ENCODE results near the gene TCAIM. TPM values are rescaled to one million over a fixed set of nuclear protein-coding genes. Genes with fewer than 3 reads are reported as not detected.

TCAIM gene
- total and polyA plus RNA-seq, 4 experiments from 2014 or later, result 16.7 to 21.8 (median 19.3) TPM

DNA sequence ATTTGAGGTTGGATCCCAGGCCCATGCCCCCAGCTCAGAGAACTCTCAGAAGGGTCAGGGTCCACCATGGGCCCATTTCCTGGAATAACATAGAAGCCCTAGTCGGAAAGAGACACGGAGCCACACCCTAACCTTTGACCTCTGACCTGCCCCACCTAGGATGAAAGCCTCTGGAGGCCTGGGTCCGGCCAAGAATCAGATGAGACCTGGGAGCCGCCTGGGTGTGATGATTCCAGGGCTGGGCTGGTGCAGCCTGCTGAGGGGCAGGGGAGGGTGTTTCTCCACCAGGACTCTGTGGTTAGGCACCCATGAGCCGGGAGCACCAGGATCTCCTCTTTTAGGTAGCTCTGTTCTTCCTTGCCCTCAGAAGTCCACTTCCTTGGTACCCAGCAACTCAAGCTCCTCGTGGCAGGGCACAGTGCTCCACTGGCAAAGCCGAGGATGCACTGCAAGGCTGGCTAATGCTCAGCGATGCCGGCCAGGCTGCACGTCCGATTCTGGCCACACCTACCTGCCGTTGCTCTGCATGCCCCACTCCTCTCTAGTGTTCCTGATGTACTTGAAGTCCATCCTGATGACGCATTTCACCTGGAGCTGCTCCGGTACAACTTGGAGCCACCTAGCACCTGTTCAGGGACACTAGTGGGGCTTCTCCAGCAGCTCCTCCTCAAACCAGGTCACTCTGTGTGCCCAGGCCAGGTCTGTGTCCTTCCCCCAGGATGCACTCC, 81.5 kb downstream of the TCAIM start:
- peaks cover 2 to 3% of the 10 kb centered on the region in 2 donors for H3K27me3 Mint-ChIP-seq
- H3K4me1 ChIP-seq (ENCODE audit: insufficient read depth, low read length), result no peaks in the 10 kb centered on the region
- DNase-seq, result no peak
- H3K4me3 Mint-ChIP-seq, result no peak overlapping the region
- H3K9me3 Mint-ChIP-seq, result peaks cover 0 to 2% (median 0%) of the 10 kb centered on the region in 8 donors
- H3K27ac Mint-ChIP-seq, result peak overlapping the region in 1 of 7 donors; percentile 36
- intact Hi-C loops (cut with micrococcal nuclease), result no loop called here
- no peaks in the 10 kb centered on the region for H3K9me3 ChIP-seq (ENCODE audit: control insufficient read depth in 1 of 2, low read length in 2 of 2)
- H3K27ac ChIP-seq (ENCODE audit: low read depth, low read length), result no peak overlapping the region
- POLR2A ChIA-PET (ENCODE audit: partially characterized antibody), result no interaction called here
- H3K36me3 ChIP-seq (ENCODE audit: insufficient read depth, low read length), result no peaks in the 10 kb centered on the region
- H3K4me1 Mint-ChIP-seq, result no peaks in the 10 kb centered on the region
- no peak overlapping the region for H3K4me3 ChIP-seq (ENCODE audit: low read length in 2 of 2)
- no peaks in the 10 kb centered on the region for H3K27me3 ChIP-seq (ENCODE audit: insufficient read depth, low read length)
- CTCF ChIA-PET (ENCODE audit: partially characterized antibody), result no interaction called here
- no peaks in the 10 kb centered on the region for H3K36me3 Mint-ChIP-seq

DNA sequence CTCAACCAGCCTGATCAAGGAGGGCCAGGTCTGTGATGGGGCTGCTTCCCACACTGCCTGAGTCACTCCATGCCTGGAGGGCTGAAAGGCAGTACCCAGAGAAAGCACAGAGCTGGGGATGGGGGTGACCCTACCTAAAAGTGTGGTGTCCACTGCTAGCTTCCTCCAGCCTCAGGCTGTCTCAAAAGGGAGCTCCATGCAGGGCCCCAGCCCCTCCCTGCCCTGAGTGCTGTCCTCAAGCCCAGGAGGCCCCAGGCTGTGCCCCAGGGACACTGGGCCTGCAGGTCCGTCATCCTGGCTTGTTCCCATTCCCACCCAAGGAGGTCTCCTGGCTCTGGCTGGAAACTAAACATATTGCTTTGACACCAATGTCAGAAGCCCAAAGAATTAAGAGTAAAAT, 82.1 kb downstream of the TCAIM start:
- Mint-ChIP-seq H3K27me3 (peaks cover 3% of the 10 kb centered on the region in 2 donors), H3K4me3 (no peak overlapping the region), H3K27ac (no peak overlapping the region), H3K4me1 (no peaks in the 10 kb centered on the region), H3K36me3 (no peaks in the 10 kb centered on the region), H3K9me3 (peaks cover 0 to 2% (median 0%) of the 10 kb centered on the region in 8 donors)
- no peaks in the 10 kb centered on the region for H3K9me3 ChIP-seq (ENCODE audit: control insufficient read depth in 1 of 2, low read length in 2 of 2)
- intact Hi-C loops (cut with micrococcal nuclease), result no loop called here
- CTCF ChIA-PET (ENCODE audit: partially characterized antibody), result no interaction called here
- no peak overlapping the region for H3K27ac ChIP-seq (ENCODE audit: low read depth, low read length)
- H3K36me3 ChIP-seq (ENCODE audit: insufficient read depth, low read length), result no peaks in the 10 kb centered on the region
- no peak for DNase-seq
- no peaks in the 10 kb centered on the region for H3K4me1 ChIP-seq (ENCODE audit: insufficient read depth, low read length)
- POLR2A ChIA-PET (ENCODE audit: partially characterized antibody), result no interaction called here
- H3K27me3 ChIP-seq (ENCODE audit: insufficient read depth, low read length), result no peaks in the 10 kb centered on the region
- no peak overlapping the region for H3K4me3 ChIP-seq (ENCODE audit: low read length in 2 of 2)

DNA sequence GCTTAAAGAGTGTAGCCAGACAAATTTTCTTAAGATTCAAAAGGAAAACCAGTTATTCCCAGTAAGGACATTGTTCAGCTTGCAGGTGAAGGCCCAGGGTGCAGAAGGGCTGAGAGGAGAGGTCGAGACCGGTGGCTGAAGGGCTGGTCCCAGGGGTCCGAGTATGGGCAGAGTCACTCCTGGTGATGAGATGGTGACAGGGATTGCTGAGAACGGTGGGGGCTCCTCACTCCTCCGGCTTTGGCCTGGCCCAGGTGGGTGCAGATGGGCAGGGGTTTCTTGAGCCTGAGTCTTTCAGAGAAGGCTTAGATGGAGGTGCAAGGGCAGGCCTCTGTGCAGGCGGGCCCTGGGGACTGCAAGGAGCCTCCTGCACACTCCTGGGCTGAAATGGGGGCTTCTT, 82.7 kb downstream of the TCAIM start:
- Histone ChIP-seq H3K27me3 (ENCODE audit: insufficient read depth, low read length) (no peaks in the 10 kb centered on the region), H3K4me1 (ENCODE audit: insufficient read depth, low read length) (no peaks in the 10 kb centered on the region), H3K27ac (ENCODE audit: low read depth, low read length) (no peak overlapping the region), H3K36me3 (ENCODE audit: insufficient read depth, low read length) (no peaks in the 10 kb centered on the region), H3K9me3 (ENCODE audit: control insufficient read depth in 1 of 2, low read length in 2 of 2) (no peaks in the 10 kb centered on the region), H3K4me3 (ENCODE audit: low read length in 2 of 2) (no peak overlapping the region)
- no peak for DNase-seq
- Mint-ChIP-seq H3K4me1 (no peaks in the 10 kb centered on the region), H3K36me3 (no peaks in the 10 kb centered on the region), H3K27ac (peak overlapping the region in 1 of 7 donors; percentile 71), H3K4me3 (no peak overlapping the region), H3K9me3 (peaks cover 0 to 2% (median 0%) of the 10 kb centered on the region in 8 donors), H3K27me3 (peaks cover 3% of the 10 kb centered on the region in 2 donors)
- intact Hi-C loops (cut with micrococcal nuclease), result no loop called here
- ChIA-PET POLR2A (ENCODE audit: partially characterized antibody) (no interaction called here), CTCF (ENCODE audit: partially characterized antibody) (no interaction called here)

DNA sequence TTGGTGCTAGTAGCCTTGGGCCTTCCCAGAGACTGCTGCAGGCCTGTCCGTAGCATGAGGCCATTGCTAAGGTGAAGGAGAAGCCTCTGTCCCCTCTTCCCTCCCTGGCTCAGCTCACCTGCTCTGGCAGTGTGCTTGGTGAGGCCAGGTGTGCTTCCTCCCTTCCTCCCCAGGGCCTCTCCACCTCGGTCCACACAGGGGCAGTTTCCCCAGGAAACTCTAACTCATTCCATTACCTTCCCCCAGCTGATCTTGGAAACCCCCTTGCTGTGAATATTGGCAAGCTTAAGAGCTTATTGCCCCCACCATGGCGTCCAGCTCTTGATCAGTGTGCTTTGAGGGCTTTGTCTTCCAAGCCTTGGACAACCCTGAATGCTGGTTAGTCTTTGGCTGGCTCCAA, 86.2 kb downstream of the TCAIM start:
- H3K36me3 ChIP-seq (ENCODE audit: insufficient read depth, low read length), result no peaks in the 10 kb centered on the region
- H3K27ac ChIP-seq (ENCODE audit: low read depth, low read length), result no peak overlapping the region
- Mint-ChIP-seq H3K4me1 (no peaks in the 10 kb centered on the region), H3K27ac (no peak overlapping the region), H3K9me3 (no peaks in the 10 kb centered on the region), H3K36me3 (no peaks in the 10 kb centered on the region), H3K4me3 (no peak overlapping the region), H3K27me3 (peaks cover 4 to 5% of the 10 kb centered on the region in 2 donors)
- POLR2A ChIA-PET (ENCODE audit: partially characterized antibody), result no interaction called here
- H3K4me1 ChIP-seq (ENCODE audit: insufficient read depth, low read length), result no peaks in the 10 kb centered on the region
- H3K9me3 ChIP-seq (ENCODE audit: control insufficient read depth in 1 of 2, low read length in 2 of 2), result no peaks in the 10 kb centered on the region
- H3K4me3 ChIP-seq (ENCODE audit: low read length in 2 of 2), result no peak overlapping the region
- DNase-seq, result no peak
- no peaks in the 10 kb centered on the region for H3K27me3 ChIP-seq (ENCODE audit: insufficient read depth, low read length)
- intact Hi-C loops (cut with micrococcal nuclease), result no loop called here
- CTCF ChIA-PET (ENCODE audit: partially characterized antibody), result no interaction called here

DNA sequence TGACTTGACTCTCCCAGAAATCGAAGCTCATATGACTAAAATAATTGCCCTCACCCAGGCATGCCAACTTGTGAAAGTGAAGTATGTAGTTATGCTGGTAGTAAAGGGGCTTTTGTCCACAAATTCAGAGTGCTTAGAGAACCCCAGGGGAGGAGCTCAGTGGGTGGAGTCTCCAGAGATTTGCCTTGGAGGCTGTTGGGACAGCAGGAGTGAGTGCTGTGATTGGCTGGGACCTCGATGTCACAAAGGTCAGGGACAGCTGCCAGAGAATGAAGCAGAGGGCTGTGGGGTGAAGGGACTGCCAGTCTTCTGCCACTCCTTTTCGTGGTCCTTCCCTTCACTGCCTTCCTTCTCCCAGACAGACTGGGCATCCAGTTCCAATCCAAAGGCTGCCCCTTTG, 89.1 kb downstream of the TCAIM start:
- no peaks in the 10 kb centered on the region for H3K36me3 Mint-ChIP-seq
- no peak overlapping the region for H3K27ac Mint-ChIP-seq
- Histone ChIP-seq H3K36me3 (ENCODE audit: insufficient read depth, low read length) (no peaks in the 10 kb centered on the region), H3K27ac (ENCODE audit: low read depth, low read length) (no peak overlapping the region), H3K4me3 (ENCODE audit: low read length in 2 of 2) (no peak overlapping the region), H3K27me3 (ENCODE audit: insufficient read depth, low read length) (no peaks in the 10 kb centered on the region), H3K4me1 (ENCODE audit: insufficient read depth, low read length) (no peaks in the 10 kb centered on the region), H3K9me3 (ENCODE audit: control insufficient read depth in 1 of 2, low read length in 2 of 2) (no peaks in the 10 kb centered on the region)
- peaks cover 4 to 5% of the 10 kb centered on the region in 2 donors for H3K27me3 Mint-ChIP-seq
- ChIA-PET CTCF (ENCODE audit: partially characterized antibody) (no interaction called here), POLR2A (ENCODE audit: partially characterized antibody) (no interaction called here)
- no peaks in the 10 kb centered on the region for H3K4me1 Mint-ChIP-seq
- no peaks in the 10 kb centered on the region for H3K9me3 Mint-ChIP-seq
- no peak for DNase-seq
- H3K4me3 Mint-ChIP-seq, result no peak overlapping the region
- intact Hi-C loops (cut with micrococcal nuclease), result no loop called here

DNA sequence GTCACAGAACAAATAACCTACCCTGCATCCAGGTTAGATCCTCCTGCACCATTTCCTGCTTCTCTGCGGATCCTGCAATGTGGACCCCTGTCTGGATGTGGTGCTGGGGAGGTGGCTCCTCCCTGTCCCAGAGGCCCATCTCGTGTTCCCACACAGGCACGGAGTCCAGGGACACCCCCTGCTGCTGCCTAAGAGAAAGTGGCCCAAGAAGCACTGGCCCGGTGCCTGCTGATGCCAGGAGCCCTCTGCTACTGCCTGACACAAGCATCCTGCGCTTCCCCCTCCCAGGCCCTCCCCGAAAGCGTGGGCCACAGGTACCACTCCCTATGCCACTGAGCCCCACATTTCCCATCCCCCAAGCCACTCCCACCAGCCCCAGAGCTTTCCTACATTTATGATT, 90.3 kb downstream of the TCAIM start:
- POLR2A ChIA-PET (ENCODE audit: partially characterized antibody), result no interaction called here
- intact Hi-C loops (cut with micrococcal nuclease), result no loop called here
- no peak overlapping the region for H3K4me3 ChIP-seq (ENCODE audit: low read length in 2 of 2)
- H3K36me3 ChIP-seq (ENCODE audit: insufficient read depth, low read length), result no peaks in the 10 kb centered on the region
- no peak for DNase-seq
- Mint-ChIP-seq H3K9me3 (no peaks in the 10 kb centered on the region), H3K4me3 (no peak overlapping the region), H3K27me3 (peaks cover 1 to 5% of the 10 kb centered on the region in 2 donors), H3K4me1 (no peaks in the 10 kb centered on the region), H3K36me3 (no peaks in the 10 kb centered on the region), H3K27ac (no peak overlapping the region)
- no peaks in the 10 kb centered on the region for H3K4me1 ChIP-seq (ENCODE audit: insufficient read depth, low read length)
- CTCF ChIA-PET (ENCODE audit: partially characterized antibody), result no interaction called here
- no peaks in the 10 kb centered on the region for H3K9me3 ChIP-seq (ENCODE audit: control insufficient read depth in 1 of 2, low read length in 2 of 2)
- H3K27me3 ChIP-seq (ENCODE audit: insufficient read depth, low read length), result no peaks in the 10 kb centered on the region
- no peak overlapping the region for H3K27ac ChIP-seq (ENCODE audit: low read depth, low read length)

DNA sequence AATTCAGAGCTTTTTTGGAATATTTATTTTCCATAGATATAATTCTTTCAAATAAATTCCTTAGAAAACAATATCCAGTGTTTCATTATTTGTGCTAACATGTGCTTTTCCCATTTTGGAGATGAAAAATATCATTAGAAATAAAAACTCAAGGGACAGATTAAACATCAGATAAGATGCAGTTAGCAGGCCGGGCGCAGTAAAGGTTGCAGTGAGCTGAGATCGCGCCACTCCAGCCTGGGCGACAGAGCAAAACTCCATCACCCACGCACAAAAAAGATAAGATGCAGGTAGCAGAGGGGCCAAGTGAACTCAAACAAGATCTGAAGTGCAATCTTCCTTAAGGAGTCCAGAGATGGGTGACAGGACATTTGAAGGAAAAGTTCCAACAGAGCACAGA, 90.9 kb downstream of the TCAIM start:
- H3K27me3 Mint-ChIP-seq, result peaks cover 1 to 5% of the 10 kb centered on the region in 2 donors
- H3K27ac ChIP-seq (ENCODE audit: low read depth, low read length), result no peak overlapping the region
- no peaks in the 10 kb centered on the region for H3K9me3 ChIP-seq (ENCODE audit: control insufficient read depth in 1 of 2, low read length in 2 of 2)
- H3K27ac Mint-ChIP-seq, result peak overlapping the region in 1 of 7 donors; percentile 26
- intact Hi-C loops (cut with micrococcal nuclease), result no loop called here
- H3K4me1 ChIP-seq (ENCODE audit: insufficient read depth, low read length), result no peaks in the 10 kb centered on the region
- ChIA-PET CTCF (ENCODE audit: partially characterized antibody) (no interaction called here), POLR2A (ENCODE audit: partially characterized antibody) (no interaction called here)
- no peak for DNase-seq
- H3K4me3 ChIP-seq (ENCODE audit: low read length in 2 of 2), result no peak overlapping the region
- no peaks in the 10 kb centered on the region for H3K36me3 ChIP-seq (ENCODE audit: insufficient read depth, low read length)
- H3K27me3 ChIP-seq (ENCODE audit: insufficient read depth, low read length), result no peaks in the 10 kb centered on the region
- no peaks in the 10 kb centered on the region for H3K36me3 Mint-ChIP-seq
- H3K9me3 Mint-ChIP-seq, result no peaks in the 10 kb centered on the region
- no peaks in the 10 kb centered on the region for H3K4me1 Mint-ChIP-seq
- no peak overlapping the region for H3K4me3 Mint-ChIP-seq

All from CD4-positive, alpha-beta memory T cell (primary cell).